Osteocyte (in vitro differentiated cells): ENCODE data around the gene BMX. TPM values are rescaled to one million over a fixed set of nuclear protein-coding genes. Genes with fewer than 3 reads are reported as not detected.

Experiments used
- DNase-seq: peaks from one replicate; pipeline ENCODE4 v3.0.0; 2021; ENCODE audit warnings: mixed read lengths; ENCODE audit not compliant: unreplicated experiment; ENCODE audit errors: extremely low spot score
- H3K27ac Mint-ChIP-seq: one replicate; pipeline ENCODE4 v1.8.0; 2021; ENCODE audit warnings: mild to moderate bottlenecking, mixed read lengths; ENCODE audit not compliant: unreplicated experiment
- H3K27me3 Mint-ChIP-seq: one replicate; pipeline ENCODE4 v1.8.0; 2021; ENCODE audit warnings: mixed read lengths; ENCODE audit not compliant: unreplicated experiment
- H3K36me3 Mint-ChIP-seq: one replicate; pipeline ENCODE4 v1.8.0; 2021; ENCODE audit warnings: mixed read lengths; ENCODE audit not compliant: unreplicated experiment
- H3K4me1 Mint-ChIP-seq: one replicate; pipeline ENCODE4 v1.8.0; 2021; ENCODE audit warnings: mixed read lengths; ENCODE audit not compliant: unreplicated experiment
- H3K4me3 Mint-ChIP-seq: one replicate; pipeline ENCODE4 v1.8.0; 2021; ENCODE audit warnings: mild to moderate bottlenecking, moderate library complexity, mixed read lengths; ENCODE audit not compliant: unreplicated experiment
- H3K9me3 Mint-ChIP-seq: one replicate; pipeline ENCODE4 v1.8.0; 2021; ENCODE audit warnings: mixed read lengths; ENCODE audit not compliant: unreplicated experiment
- CTCF ChIP-seq: fragments of 200-600 bp; sonication (generic); IDR thresholded peaks from 2 replicates; pipeline ENCODE4 v1.5.0; 2021; ENCODE audit warnings: antibody characterized with exemption, mild to moderate bottlenecking, moderate library complexity
- total RNA-seq: library from RNA; stranded (reverse); gene quantifications from 2 replicates; pipeline ENCODE4 v1.2.1, GENCODE V29; 2021

The BMX gene
- total RNA-seq, 1 donor from 2014 or later: not detected

GRCh38 chrX:15495801-15496200 lies 4.8 kb upstream of the BMX start:
- peaks cover 18% of the 10 kb centered on the region for H3K4me1 Mint-ChIP-seq
- no peak overlapping the region for H3K4me3 Mint-ChIP-seq
- peaks cover 15% of the 10 kb centered on the region for H3K27me3 Mint-ChIP-seq
- no peaks in the 10 kb centered on the region for H3K9me3 Mint-ChIP-seq
- H3K27ac Mint-ChIP-seq: no peak overlapping the region
- DNase-seq: no peak
- no peaks in the 10 kb centered on the region for H3K36me3 Mint-ChIP-seq
- TF ChIP-seq CTCF: no peak

GRCh38 chrX:15496824-15497223 lies 3.8 kb upstream of the BMX start:
- H3K9me3 Mint-ChIP-seq: no peaks in the 10 kb centered on the region
- no peak overlapping the region for H3K4me3 Mint-ChIP-seq
- no peak for TF ChIP-seq CTCF
- no peaks in the 10 kb centered on the region for H3K36me3 Mint-ChIP-seq
- no peak overlapping the region for H3K27ac Mint-ChIP-seq
- H3K4me1 Mint-ChIP-seq: peaks cover 18% of the 10 kb centered on the region
- no peak for DNase-seq
- H3K27me3 Mint-ChIP-seq: peaks cover 19% of the 10 kb centered on the region

- H3K9me3 Mint-ChIP-seq: no peaks in the 10 kb centered on the region
- H3K27ac Mint-ChIP-seq: no peak overlapping the region
- H3K4me3 Mint-ChIP-seq: no peak overlapping the region
- H3K36me3 Mint-ChIP-seq: no peaks in the 10 kb centered on the region
- peaks cover 8% of the 10 kb centered on the region for H3K4me1 Mint-ChIP-seq
- no peak for DNase-seq
- peak; percentile 67 for TF ChIP-seq CTCF
- H3K27me3 Mint-ChIP-seq: peaks cover 22% of the 10 kb centered on the region
These were observed 2.7 kb upstream of the BMX start for GRCh38 chrX:15497865-15498264.

- no peaks in the 10 kb centered on the region for H3K36me3 Mint-ChIP-seq
- H3K4me3 Mint-ChIP-seq: no peak overlapping the region
- no peak for DNase-seq
- H3K27me3 Mint-ChIP-seq: peaks cover 22% of the 10 kb centered on the region
- no peak overlapping the region for H3K27ac Mint-ChIP-seq
- TF ChIP-seq CTCF: no peak
- H3K9me3 Mint-ChIP-seq: no peaks in the 10 kb centered on the region
- peaks cover under 1% of the 10 kb centered on the region for H3K4me1 Mint-ChIP-seq
These were observed 1.9 kb upstream of the BMX start for GRCh38 chrX:15498741-15499140.

- H3K27ac Mint-ChIP-seq: no peak overlapping the region
- no peaks in the 10 kb centered on the region for H3K4me1 Mint-ChIP-seq
- H3K36me3 Mint-ChIP-seq: no peaks in the 10 kb centered on the region
- no peak for TF ChIP-seq CTCF
- H3K4me3 Mint-ChIP-seq: no peak overlapping the region
- peaks cover 30% of the 10 kb centered on the region for H3K27me3 Mint-ChIP-seq
- H3K9me3 Mint-ChIP-seq: no peaks in the 10 kb centered on the region
- DNase-seq: no peak
These were observed 631 bp upstream of the BMX start for GRCh38 chrX:15499976-15500375.
